ENCODE measurements around the gene NISCH. TPM values are rescaled to one million over a fixed set of nuclear protein-coding genes. Genes with fewer than 3 reads are reported as not detected.
A peak's percentile ranks its signal among the peaks of the same experiment; 100 is the strongest.

The NISCH gene
- total RNA-seq, 1 donor from 2014 or later, result 43.3 TPM

DNA sequence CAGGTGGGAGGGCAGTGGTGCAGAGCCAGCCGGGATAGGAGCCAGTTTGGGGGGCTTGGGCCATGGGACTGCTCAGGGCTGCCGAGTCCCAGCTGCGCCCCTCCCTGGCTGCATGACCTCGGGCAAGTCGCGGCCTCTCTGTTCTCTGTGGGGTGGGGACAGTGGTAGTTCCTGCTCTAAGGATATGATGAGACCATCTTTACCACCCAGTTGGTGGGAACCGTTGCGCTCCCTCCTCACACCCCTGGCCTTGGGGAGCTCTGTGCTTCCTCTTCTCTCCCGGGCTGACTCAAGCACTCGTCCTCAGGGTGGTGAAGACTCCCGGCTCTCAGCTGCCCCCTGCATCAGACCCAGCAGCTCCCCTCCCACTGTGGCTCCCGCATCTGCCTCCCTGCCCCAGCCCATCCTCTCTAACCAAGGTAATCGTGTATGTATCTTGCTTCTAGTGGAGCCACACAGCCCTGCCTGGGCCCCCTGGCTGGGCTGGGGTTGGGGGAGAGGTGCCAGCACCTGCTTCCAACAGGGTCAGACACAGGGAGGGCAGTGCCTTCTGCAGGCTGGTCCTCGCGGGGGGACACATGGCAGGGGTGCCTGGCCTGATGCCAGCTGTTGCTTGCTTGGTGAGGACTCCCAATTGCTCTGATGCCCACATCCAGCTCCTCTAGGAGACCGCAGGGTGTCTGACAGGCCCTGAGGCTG is 24.6 kb downstream of the NISCH start:
- Histone ChIP-seq H3K9me3 (ENCODE audit: control insufficient read depth in 3 of 3, low read length in 3 of 3) (no peaks in the 10 kb centered on the region), H3K27me3 (ENCODE audit: control insufficient read depth in 3 of 3, insufficient read depth in 3 of 3, low read length in 3 of 3) (no peaks in the 10 kb centered on the region), H3K4me1 (ENCODE audit: control insufficient read depth in 3 of 3, insufficient read depth in 3 of 3, low read length in 3 of 3) (peaks cover 14 to 22% (median 21%) of the 10 kb centered on the region in 3 donors), H3K4me3 (ENCODE audit: low read length in 3 of 3) (no peak overlapping the region), H3K27ac (ENCODE audit: low read depth, low read length) (no peak overlapping the region), H3K9ac (ENCODE audit: low read depth in 1 of 3, low read length in 3 of 3) (no peak overlapping the region), H3K36me3 (ENCODE audit: control insufficient read depth in 3 of 3, insufficient read depth in 3 of 3, low read length in 3 of 3) (peaks cover 79 to 83% (median 79%) of the 10 kb centered on the region in 3 donors)

- Histone ChIP-seq H3K27me3 (ENCODE audit: control insufficient read depth in 3 of 3, insufficient read depth in 3 of 3, low read length in 3 of 3) (no peaks in the 10 kb centered on the region), H3K4me1 (ENCODE audit: control insufficient read depth in 3 of 3, insufficient read depth in 3 of 3, low read length in 3 of 3) (peaks cover 15 to 27% (median 25%) of the 10 kb centered on the region in 3 donors), H3K27ac (ENCODE audit: low read depth, low read length) (no peak overlapping the region), H3K36me3 (ENCODE audit: control insufficient read depth in 3 of 3, insufficient read depth in 3 of 3, low read length in 3 of 3) (peaks cover 77 to 82% (median 79%) of the 10 kb centered on the region in 3 donors), H3K9me3 (ENCODE audit: control insufficient read depth in 3 of 3, low read length in 3 of 3) (no peaks in the 10 kb centered on the region), H3K9ac (ENCODE audit: low read depth in 1 of 3, low read length in 3 of 3) (peak overlapping the region in 1 of 3 donors; percentile 20), H3K4me3 (ENCODE audit: low read length in 3 of 3) (no peak overlapping the region)
Measured at GRCh38 chr3:52480768-52481715, 25.6 kb downstream of the NISCH start.

DNA sequence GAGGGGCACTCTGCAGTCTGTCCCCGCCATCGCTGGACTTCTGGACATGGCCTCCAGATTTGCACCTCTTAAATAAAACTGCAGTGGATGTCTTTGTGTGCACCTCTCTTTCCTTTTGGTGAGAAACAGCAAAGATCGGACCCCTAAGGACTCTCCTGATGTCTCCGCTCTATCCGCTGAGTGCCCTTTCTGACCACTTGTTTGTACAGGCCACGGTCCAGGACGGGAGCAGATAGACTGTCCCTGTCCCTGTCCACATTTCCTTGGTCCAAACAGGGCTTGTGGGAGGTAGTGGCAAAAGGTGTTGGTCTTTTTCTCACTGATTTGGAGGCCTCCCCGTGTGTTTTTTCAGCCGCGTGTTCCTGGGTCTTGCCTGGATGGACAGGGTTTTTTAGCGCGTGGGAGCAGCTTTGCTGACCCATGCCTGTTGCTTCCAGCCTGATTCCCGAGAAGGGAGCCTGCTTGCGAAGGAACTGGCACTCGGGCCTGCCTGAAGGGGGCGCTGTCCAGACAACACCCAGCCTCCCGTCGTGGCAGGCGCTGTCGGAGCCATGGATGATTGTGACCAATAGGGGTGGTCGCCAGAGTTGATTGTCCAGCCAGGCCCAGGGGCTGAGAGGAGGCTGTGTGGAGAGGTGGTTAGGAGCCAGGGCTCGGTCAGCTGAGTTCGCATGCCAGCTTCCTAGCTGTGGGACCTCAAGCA is 26.6 kb downstream of the NISCH start:
- H3K9ac ChIP-seq (ENCODE audit: low read depth in 1 of 3, low read length in 3 of 3), result no peak overlapping the region
- H3K4me3 ChIP-seq (ENCODE audit: low read length in 3 of 3), result no peak overlapping the region
- H3K27me3 ChIP-seq (ENCODE audit: control insufficient read depth in 3 of 3, insufficient read depth in 3 of 3, low read length in 3 of 3), result no peaks in the 10 kb centered on the region
- peaks cover 15 to 27% (median 25%) of the 10 kb centered on the region in 3 donors for H3K4me1 ChIP-seq (ENCODE audit: control insufficient read depth in 3 of 3, insufficient read depth in 3 of 3, low read length in 3 of 3)
- no peak overlapping the region for H3K27ac ChIP-seq (ENCODE audit: low read depth, low read length)
- no peaks in the 10 kb centered on the region for H3K9me3 ChIP-seq (ENCODE audit: control insufficient read depth in 3 of 3, low read length in 3 of 3)
- H3K36me3 ChIP-seq (ENCODE audit: control insufficient read depth in 3 of 3, insufficient read depth in 3 of 3, low read length in 3 of 3), result peaks cover 77 to 83% (median 78%) of the 10 kb centered on the region in 3 donors

- Histone ChIP-seq H3K36me3 (ENCODE audit: control insufficient read depth in 3 of 3, insufficient read depth in 3 of 3, low read length in 3 of 3) (peaks cover 75 to 82% (median 78%) of the 10 kb centered on the region in 3 donors), H3K27ac (ENCODE audit: low read depth, low read length) (peak overlapping the region; percentile 10), H3K4me3 (ENCODE audit: low read length in 3 of 3) (no peak overlapping the region), H3K9me3 (ENCODE audit: control insufficient read depth in 3 of 3, low read length in 3 of 3) (no peaks in the 10 kb centered on the region), H3K9ac (ENCODE audit: low read depth in 1 of 3, low read length in 3 of 3) (peak overlapping the region in 1 of 3 donors; percentile 45), H3K4me1 (ENCODE audit: control insufficient read depth in 3 of 3, insufficient read depth in 3 of 3, low read length in 3 of 3) (peaks cover 15 to 27% (median 25%) of the 10 kb centered on the region in 3 donors), H3K27me3 (ENCODE audit: control insufficient read depth in 3 of 3, insufficient read depth in 3 of 3, low read length in 3 of 3) (no peaks in the 10 kb centered on the region)
Measured at GRCh38 chr3:52483081-52483480, 27.7 kb downstream of the NISCH start.

DNA sequence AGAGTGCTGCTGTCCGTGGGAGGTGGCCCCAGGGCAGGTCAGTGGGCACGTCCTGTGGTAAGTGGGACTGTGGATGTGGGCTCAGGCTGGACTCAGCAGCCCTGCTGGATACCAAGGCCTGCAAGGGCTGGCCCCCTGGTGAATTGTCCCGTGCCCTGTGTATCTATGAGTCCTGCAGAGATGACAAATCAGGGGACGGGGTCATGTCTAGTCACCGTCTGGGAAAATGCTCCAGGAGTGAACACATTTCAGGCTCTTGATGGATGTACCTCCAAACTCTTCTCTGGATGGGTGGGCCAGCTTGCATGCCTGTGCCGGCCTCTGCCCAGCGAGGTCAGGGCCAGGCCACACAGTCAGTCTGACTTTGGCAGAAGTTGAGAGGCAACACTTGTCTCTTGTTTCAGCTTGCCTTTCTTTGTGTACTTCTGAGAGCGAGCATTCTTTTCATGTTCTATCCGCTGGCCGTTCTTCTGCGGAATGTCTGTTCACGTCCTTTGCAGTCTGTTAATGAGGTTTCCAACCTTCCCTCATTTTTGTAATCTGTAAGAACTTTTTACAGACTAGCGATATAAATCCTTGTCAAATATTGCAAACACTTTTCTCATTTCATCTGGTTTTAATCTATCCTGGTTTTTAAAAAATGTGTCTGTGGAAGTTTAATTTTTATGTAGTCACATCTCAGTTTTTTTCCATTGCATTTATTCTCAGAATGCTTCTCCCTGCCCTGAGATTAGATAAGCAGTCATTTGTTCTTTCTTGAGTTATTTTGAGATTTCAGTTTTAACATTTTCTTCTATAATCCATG is 28.4 kb downstream of the NISCH start:
- Histone ChIP-seq H3K27me3 (ENCODE audit: control insufficient read depth in 3 of 3, insufficient read depth in 3 of 3, low read length in 3 of 3) (no peaks in the 10 kb centered on the region), H3K9ac (ENCODE audit: low read depth in 1 of 3, low read length in 3 of 3) (peak overlapping the region in 2 of 3 donors; percentile 45 to 54), H3K36me3 (ENCODE audit: control insufficient read depth in 3 of 3, insufficient read depth in 3 of 3, low read length in 3 of 3) (peaks cover 73 to 80% (median 78%) of the 10 kb centered on the region in 3 donors), H3K9me3 (ENCODE audit: control insufficient read depth in 3 of 3, low read length in 3 of 3) (no peaks in the 10 kb centered on the region), H3K27ac (ENCODE audit: low read depth, low read length) (peak overlapping the region; percentile 10), H3K4me1 (ENCODE audit: control insufficient read depth in 3 of 3, insufficient read depth in 3 of 3, low read length in 3 of 3) (peaks cover 15 to 27% (median 25%) of the 10 kb centered on the region in 3 donors), H3K4me3 (ENCODE audit: low read length in 3 of 3) (no peak overlapping the region)

DNA sequence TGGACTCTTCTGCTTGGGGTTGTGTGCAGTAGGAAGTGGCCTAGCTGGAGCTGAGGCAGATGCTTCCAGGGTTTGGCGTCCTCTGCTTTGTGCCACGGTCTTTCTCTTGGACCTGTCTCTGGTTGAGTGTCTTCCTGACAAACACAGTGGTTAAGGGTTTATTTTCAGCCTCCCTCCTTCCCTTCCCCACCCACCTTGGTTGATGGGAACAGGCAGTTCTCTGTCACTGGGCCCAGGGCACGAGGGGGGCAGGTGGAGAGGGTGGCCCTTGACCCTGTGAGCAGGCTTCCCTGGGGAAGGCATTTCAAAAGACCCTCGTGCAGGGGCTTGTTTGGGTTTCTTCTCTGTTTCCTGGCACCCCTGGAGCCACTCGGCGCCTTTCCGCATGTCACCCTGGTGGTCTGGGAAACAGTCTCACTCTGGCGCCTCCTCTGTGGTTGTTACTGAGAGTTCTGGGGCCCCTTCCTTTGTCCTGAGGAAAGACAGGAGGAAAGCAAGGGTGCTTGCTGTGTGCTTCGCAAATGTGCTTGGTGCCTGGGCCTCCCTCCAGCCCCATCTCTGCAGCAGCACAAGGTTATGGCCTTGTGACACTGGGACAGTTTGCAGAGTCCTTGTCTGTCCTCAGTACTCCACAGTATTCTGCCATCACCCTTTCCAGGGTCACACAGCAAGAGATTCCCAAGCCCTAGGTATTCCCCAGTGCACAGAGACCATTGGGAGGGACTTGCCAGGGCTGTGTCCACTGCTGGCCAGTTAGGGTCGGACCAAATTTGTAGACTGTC is 29.5 kb downstream of the NISCH start:
- Histone ChIP-seq H3K36me3 (ENCODE audit: control insufficient read depth in 3 of 3, insufficient read depth in 3 of 3, low read length in 3 of 3) (peaks cover 73 to 77% (median 75%) of the 10 kb centered on the region in 3 donors), H3K27me3 (ENCODE audit: control insufficient read depth in 3 of 3, insufficient read depth in 3 of 3, low read length in 3 of 3) (no peaks in the 10 kb centered on the region), H3K9me3 (ENCODE audit: control insufficient read depth in 3 of 3, low read length in 3 of 3) (no peaks in the 10 kb centered on the region), H3K27ac (ENCODE audit: low read depth, low read length) (no peak overlapping the region), H3K4me1 (ENCODE audit: control insufficient read depth in 3 of 3, insufficient read depth in 3 of 3, low read length in 3 of 3) (peaks cover 23 to 34% (median 30%) of the 10 kb centered on the region in 3 donors), H3K9ac (ENCODE audit: low read depth in 1 of 3, low read length in 3 of 3) (peak overlapping the region in 2 of 3 donors; percentile 33 to 60), H3K4me3 (ENCODE audit: low read length in 3 of 3) (no peak overlapping the region)

GRCh38 chr3:52487050-52487787 is 31.8 kb downstream of the NISCH start:
- Histone ChIP-seq H3K4me1 (ENCODE audit: control insufficient read depth in 3 of 3, insufficient read depth in 3 of 3, low read length in 3 of 3) (peaks cover 42 to 55% (median 43%) of the 10 kb centered on the region in 3 donors), H3K9ac (ENCODE audit: low read depth in 1 of 3, low read length in 3 of 3) (no peak overlapping the region), H3K9me3 (ENCODE audit: control insufficient read depth in 3 of 3, low read length in 3 of 3) (no peaks in the 10 kb centered on the region), H3K4me3 (ENCODE audit: low read length in 3 of 3) (no peak overlapping the region), H3K27me3 (ENCODE audit: control insufficient read depth in 3 of 3, insufficient read depth in 3 of 3, low read length in 3 of 3) (no peaks in the 10 kb centered on the region), H3K27ac (ENCODE audit: low read depth, low read length) (no peak overlapping the region), H3K36me3 (ENCODE audit: control insufficient read depth in 3 of 3, insufficient read depth in 3 of 3, low read length in 3 of 3) (peaks cover 73 to 77% (median 76%) of the 10 kb centered on the region in 3 donors)
